GM12801 (cell line): ENCODE results near the gene UNC13A.

Source experiments
- TF ChIP-seq, protein P1 (sequence below): IDR thresholded peaks from one replicate; pipeline ENCODE4 v1.5.1; 2011; ENCODE audit warnings: control low read depth; ENCODE audit not compliant: insufficient read length; ENCODE audit errors: extremely low read depth

UNC13A gene

DNA sequence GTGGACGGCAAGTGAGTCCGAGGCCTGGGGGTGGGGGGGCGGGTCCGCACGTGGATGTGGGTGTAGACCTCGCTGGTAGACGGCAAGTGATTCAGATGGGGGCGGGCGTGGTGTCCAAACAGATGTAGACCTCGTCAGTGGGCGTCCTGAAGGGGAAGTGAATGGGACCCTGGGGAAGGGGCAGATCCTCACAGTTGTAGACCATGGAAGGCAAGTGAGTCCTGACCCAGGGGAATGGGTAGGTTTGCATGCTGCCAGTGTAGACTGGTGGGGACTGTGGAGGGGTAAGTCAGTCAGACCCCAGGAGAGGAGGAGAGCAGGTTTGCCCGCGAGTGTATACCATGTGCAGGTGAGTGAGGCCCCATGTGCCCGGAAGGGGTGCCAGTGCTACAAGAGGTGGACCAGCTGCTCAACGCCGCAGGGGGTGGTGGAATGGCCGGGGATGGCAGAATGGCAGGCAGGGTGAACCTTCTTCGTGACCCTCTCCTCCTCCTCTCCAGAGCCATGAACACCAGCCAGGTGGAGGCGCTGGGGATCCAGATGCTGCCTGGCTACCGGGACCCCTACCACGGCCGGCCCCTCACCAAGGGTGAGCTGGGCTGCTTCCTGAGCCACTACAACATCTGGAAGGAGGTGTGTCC, 110.6 kb downstream of the UNC13A start:
- TF ChIP-seq, protein P1, sequence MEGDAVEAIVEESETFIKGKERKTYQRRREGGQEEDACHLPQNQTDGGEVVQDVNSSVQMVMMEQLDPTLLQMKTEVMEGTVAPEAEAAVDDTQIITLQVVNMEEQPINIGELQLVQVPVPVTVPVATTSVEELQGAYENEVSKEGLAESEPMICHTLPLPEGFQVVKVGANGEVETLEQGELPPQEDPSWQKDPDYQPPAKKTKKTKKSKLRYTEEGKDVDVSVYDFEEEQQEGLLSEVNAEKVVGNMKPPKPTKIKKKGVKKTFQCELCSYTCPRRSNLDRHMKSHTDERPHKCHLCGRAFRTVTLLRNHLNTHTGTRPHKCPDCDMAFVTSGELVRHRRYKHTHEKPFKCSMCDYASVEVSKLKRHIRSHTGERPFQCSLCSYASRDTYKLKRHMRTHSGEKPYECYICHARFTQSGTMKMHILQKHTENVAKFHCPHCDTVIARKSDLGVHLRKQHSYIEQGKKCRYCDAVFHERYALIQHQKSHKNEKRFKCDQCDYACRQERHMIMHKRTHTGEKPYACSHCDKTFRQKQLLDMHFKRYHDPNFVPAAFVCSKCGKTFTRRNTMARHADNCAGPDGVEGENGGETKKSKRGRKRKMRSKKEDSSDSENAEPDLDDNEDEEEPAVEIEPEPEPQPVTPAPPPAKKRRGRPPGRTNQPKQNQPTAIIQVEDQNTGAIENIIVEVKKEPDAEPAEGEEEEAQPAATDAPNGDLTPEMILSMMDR, result no peak

DNA sequence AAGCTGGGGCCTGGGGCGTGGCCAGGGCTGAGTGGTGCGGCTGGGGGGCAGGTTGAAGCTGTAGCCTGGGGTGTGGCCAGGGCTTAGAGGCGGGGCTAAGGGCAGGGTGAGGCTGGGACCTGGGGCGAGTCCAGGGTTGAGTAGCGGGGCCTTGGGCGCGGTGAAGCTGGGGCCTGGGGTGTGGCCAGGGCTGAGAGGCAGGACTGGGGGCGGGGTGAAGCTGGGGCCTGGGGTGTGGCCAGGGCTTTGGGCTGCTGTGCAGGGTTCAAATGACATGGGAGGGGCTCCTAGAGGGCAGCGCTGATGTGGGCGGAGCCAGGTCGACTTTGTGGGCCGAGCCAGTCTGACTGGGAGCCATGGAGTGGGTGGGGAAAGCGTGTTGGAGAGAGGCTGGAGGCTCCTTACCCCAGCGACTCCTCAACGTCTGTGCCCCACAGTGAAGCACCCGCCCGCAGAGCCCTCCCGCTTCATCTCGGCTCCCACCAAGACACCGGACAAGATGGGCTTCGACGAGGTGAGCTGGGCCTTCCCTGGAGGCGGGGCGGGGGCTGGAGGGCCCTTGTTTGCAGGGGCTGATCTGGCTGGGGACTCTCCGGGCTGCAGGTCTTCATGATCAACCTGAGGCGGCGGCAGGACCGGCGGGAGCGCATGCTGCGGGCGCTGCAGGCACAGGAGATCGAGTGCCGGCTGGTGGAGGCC, 111.2 kb downstream of the UNC13A start:
- TF ChIP-seq, protein P1, result no peak

- TF ChIP-seq, protein P1, result no peak
Observed at GRCh38 chr19:17575871-17576757, 112.0 kb downstream of the UNC13A start.

GRCh38 chr19:17572638-17573037, 115.5 kb downstream of the UNC13A start:
- TF ChIP-seq, protein P1, result no peak

GRCh38 chr19:17570791-17571190, 117.4 kb downstream of the UNC13A start:
- TF ChIP-seq, protein P1, result no peak

- TF ChIP-seq, protein P1, result no peak
Observed at GRCh38 chr19:17567940-17568339, 120.2 kb downstream of the UNC13A start.

DNA sequence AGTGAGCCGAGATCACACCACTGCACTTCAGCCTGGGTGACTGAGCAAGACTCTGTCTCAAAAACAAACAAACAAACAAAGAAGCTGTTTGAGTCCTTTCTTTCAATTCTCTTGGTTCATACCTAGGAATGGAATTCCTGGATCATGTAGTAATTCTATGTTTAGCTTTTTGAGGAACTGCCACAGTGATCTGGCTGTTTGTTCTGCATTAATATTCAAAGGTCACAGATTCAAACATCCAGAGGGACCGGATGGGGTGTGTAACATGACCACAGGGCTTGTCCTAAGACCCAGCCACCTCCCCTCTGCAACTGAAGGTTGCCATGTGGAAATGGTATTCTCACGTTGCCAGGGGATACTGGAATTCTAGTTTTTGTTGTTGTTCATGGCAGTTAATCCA, 122.5 kb downstream of the UNC13A start:
- TF ChIP-seq, protein P1, result no peak
